Left lung (tissue), 10 donors: ENCODE results near the gene SRSF6. TPM values are rescaled to one million over a fixed set of nuclear protein-coding genes. Genes with fewer than 3 reads are reported as not detected.

ENCODE experiments used
- ATAC-seq: fragments of 200-7000 bp; cut with Tn5 transposase; one replicate; pipeline ENCODE4 v1.9.1; 2020; ENCODE audit warnings: moderate library complexity
- DNase-seq, 4 donors: peaks; one replicate each; pipeline ENCODE4 v3.0.0-alpha.2; 2013 to 2020
- H3K27ac ChIP-seq, 2 donors: fragments of 200-600 bp; sonication (generic) in 1 of 2; one replicate each; pipeline versions ENCODE4 v1.5.0 to v1.8.0; 2020 to 2021
- H3K27me3 ChIP-seq, 2 donors: fragments of 200-600 bp; sonication (generic) in 1 of 2; one replicate each; pipeline versions ENCODE4 v1.5.0 to v1.8.0; 2020 to 2021
- H3K36me3 ChIP-seq, 2 donors: fragments of 200-600 bp; sonication (generic) in 1 of 2; one replicate each; pipeline versions ENCODE4 v1.5.0 to v1.8.0; 2020 to 2021
- H3K4me1 ChIP-seq, 2 donors: fragments of 200-600 bp; one replicate each; pipeline ENCODE4 v1.8.0; 2021
- H3K4me3 ChIP-seq, 2 donors: fragments of 200-600 bp; sonication (generic) in 1 of 2; one replicate each; pipeline versions ENCODE4 v1.5.0 to v1.8.0; 2020 to 2021; ENCODE audit warnings: mild to moderate bottlenecking in 1 of 2
- H3K9me3 ChIP-seq, 2 donors: fragments of 200-600 bp; sonication (generic) in 1 of 2; one replicate each; pipeline versions ENCODE4 v1.5.0 to v1.8.0; 2020 to 2021
- intact Hi-C, 2 donors: fragments of 100-400 bp; cut with DNase I; formaldehyde crosslinking; loops; one replicate each; pipeline versions ENCODE4 v1.11.2 to v1.14.2; 2022
- polyA plus RNA-seq, 6 donors: library from polyadenylated mRNA; unstranded; fragments of 120-200 nt; gene quantifications; one replicate each; pipeline ENCODE4 v1.2.1, GENCODE V29; 2013; ENCODE audit not compliant: insufficient read length in 6 of 6
- total RNA-seq, 2 donors: library from RNA; stranded (reverse); fragmentation: NEBNext Ultra II Directional; extraction: Animal tissue kit (Norgen Biotek cat#: 25700); gene quantifications; one replicate each; pipeline ENCODE4 v1.2.1, GENCODE V29; 2021
- TF ChIP-seq, protein P1 (sequence below), 2 donors: fragments of 200-600 bp; sonication (generic) in 1 of 2; IDR thresholded peaks; one replicate each; pipeline versions ENCODE4 v1.5.0 to v1.8.0; 2021; ENCODE audit warnings: antibody characterized with exemption in 2 of 2
- donor health status: DM: no; HTN: yes; CAD: no.
- donor health status: DM: no; HTN: no; CAD: no.

The SRSF6 gene
- total and polyA plus RNA-seq, 8 donors, result 134 to 424 (median 388) TPM

DNA sequence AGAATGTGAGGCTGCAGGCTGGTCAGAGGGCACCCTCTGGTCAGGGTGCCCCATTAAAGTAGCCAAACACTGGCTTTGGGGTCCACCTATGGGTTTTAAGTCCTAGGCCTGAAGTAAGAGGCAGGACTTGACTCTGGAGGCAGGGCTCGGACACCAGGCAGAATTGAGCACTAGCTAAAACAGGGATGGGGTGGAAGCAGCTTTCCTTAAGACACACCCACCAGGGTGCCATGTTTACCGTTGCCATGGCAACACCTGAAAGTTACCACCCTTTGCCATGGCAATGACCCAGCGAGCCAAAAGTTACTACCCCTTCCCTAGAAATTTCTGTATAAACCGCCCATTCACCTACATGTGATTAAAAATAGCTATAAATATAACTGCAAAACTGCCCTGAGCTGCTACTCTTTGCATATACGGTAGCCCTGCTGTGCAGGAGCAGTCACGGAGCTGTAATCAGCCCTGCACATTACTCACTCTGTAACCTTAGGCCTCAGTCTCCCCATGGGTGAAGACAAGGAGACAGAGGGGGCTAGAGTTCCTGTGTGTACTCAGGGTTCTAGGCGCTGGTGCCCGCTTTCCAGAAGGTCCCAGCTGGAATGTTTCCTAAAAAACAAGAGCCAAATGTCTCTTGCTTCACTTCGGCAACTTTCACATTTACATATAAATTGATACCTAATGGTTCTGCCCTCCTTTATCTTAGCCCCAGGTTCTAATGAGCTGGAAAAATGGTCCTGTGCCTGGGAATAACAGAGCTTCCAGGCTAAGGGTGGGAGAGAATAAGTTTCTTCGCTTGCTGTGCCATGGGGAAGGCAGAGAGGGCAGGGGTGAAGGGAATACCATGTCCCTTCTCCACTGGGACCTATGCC is 27.2 kb upstream of the SRSF6 start:
- H3K36me3 ChIP-seq, result no peaks in the 10 kb centered on the region
- no peaks in the 10 kb centered on the region for H3K4me1 ChIP-seq
- H3K27me3 ChIP-seq, result peaks cover 0 to 12% of the 10 kb centered on the region in 2 donors
- DNase-seq, result no peak
- no peak overlapping the region for H3K4me3 ChIP-seq
- TF ChIP-seq, protein P1, sequence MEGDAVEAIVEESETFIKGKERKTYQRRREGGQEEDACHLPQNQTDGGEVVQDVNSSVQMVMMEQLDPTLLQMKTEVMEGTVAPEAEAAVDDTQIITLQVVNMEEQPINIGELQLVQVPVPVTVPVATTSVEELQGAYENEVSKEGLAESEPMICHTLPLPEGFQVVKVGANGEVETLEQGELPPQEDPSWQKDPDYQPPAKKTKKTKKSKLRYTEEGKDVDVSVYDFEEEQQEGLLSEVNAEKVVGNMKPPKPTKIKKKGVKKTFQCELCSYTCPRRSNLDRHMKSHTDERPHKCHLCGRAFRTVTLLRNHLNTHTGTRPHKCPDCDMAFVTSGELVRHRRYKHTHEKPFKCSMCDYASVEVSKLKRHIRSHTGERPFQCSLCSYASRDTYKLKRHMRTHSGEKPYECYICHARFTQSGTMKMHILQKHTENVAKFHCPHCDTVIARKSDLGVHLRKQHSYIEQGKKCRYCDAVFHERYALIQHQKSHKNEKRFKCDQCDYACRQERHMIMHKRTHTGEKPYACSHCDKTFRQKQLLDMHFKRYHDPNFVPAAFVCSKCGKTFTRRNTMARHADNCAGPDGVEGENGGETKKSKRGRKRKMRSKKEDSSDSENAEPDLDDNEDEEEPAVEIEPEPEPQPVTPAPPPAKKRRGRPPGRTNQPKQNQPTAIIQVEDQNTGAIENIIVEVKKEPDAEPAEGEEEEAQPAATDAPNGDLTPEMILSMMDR (IDR thresholded peaks at IDR 0.05), result no peak
- no peak overlapping the region for H3K27ac ChIP-seq
- ATAC-seq, result no peak
- H3K9me3 ChIP-seq, result no peaks in the 10 kb centered on the region
- intact Hi-C loops, result no loop called here

DNA sequence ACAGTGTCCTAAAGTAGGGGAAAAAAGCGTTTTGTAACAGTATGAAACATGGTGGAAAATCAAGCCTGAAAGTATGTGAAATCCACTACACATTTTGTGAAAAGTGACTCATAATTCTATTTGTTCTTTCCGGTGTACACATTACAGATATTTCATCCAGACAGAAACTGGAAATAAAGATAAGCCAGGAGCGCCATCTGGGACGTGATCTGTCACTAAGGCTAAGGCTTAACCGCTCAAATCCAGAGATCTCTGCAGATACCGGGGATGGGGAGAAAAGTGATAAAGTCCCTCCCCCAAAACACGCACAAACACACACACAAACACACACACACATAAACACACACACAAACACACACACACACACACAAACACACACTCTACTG is 26.6 kb upstream of the SRSF6 start:
- intact Hi-C loops, result no loop called here
- Histone ChIP-seq H3K27me3 (peaks cover 0 to 19% of the 10 kb centered on the region in 2 donors), H3K4me3 (no peak overlapping the region), H3K4me1 (no peaks in the 10 kb centered on the region), H3K36me3 (no peaks in the 10 kb centered on the region), H3K27ac (no peak overlapping the region), H3K9me3 (no peaks in the 10 kb centered on the region)
- TF ChIP-seq, protein P1 (IDR thresholded peaks at IDR 0.05), result no peak
- no peak for DNase-seq
- no peak for ATAC-seq

DNA sequence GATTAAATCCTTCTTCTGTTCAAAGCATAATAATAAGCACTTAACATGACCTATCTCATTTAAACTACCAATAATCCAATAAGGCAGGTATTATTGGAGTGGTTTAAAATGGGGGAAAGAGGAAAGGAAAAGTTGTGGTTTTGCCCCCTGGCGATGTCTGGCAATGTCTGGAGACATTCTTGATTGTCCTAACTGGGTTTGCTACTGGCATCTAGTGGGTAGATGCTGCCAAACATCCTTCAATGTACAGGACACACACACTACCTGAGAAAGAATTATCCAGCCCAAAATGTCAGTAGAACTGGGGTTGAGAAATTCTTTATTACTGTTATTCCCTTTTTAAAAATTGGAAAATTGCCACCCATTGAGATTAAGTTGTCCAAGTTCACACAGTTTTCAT is 25.2 kb upstream of the SRSF6 start:
- TF ChIP-seq, protein P1 (IDR thresholded peaks at IDR 0.05), result no peak

DNA sequence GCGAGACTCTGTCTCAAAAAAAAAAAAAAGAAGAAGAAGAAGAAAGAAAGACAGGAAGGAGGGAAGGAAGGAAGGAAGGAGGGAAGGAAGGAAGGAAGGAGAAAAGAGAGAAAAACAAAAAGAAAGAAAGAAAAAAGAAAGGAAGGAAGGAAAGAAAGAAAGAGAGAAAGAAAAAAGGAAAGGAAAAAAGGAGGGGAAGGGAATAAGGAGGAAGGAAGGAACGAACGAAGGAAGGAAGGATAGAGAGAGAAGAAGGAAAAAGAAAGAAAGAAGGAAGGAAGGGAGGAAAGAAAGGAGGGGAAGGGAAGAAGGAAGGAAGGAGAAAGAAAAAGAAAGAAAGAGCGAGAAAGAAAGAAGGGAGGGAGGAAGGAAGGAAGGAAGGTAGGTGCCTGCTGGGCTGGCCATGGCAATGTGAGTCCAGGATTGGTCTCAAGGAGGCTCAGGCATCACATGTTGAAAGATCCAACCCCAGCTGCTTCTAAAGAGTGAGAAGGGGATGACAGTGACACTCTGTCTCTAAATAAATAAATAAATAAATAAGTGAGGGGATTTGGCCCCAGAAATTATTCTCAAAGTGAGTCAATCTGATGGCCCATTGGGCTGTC is 24.3 kb upstream of the SRSF6 start:
- H3K4me1 ChIP-seq, result no peaks in the 10 kb centered on the region
- intact Hi-C loops, result no loop called here
- no peak for ATAC-seq
- H3K27me3 ChIP-seq, result peaks cover 0 to 28% of the 10 kb centered on the region in 2 donors
- TF ChIP-seq, protein P1 (IDR thresholded peaks at IDR 0.05), result no peak
- no peaks in the 10 kb centered on the region for H3K36me3 ChIP-seq
- no peak for DNase-seq
- no peaks in the 10 kb centered on the region for H3K9me3 ChIP-seq
- no peak overlapping the region for H3K27ac ChIP-seq
- H3K4me3 ChIP-seq, result no peak overlapping the region

More for the DNA sequence above, 25.2 kb upstream of the SRSF6 start:
- Histone ChIP-seq H3K4me1 (no peaks in the 10 kb centered on the region), H3K9me3 (no peaks in the 10 kb centered on the region), H3K27me3 (peaks cover 0 to 28% of the 10 kb centered on the region in 2 donors), H3K4me3 (no peak overlapping the region), H3K36me3 (no peaks in the 10 kb centered on the region), H3K27ac (no peak overlapping the region)
- no peak for ATAC-seq
- no peak for DNase-seq
- intact Hi-C loops, result no loop called here

DNA sequence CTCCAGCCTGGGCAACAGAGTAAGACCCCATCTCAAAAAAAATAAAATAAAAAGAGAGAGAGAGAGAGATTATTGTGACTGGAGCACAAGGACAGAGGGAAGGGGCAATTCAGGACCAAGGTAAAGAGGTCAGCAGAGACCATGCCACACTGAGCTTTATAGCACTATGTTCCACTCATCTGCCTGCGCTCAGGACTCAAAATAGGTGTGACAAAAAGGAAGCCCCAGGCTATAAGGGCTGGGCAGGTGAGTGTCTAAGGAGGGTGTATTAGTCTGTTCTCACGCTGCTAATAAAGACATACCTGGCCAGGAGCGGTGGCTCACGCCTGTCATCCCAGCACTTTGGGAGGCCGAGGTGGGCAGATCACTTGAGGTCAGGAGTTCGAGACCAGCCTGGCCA is 23.1 kb upstream of the SRSF6 start:
- no peak overlapping the region for H3K4me3 ChIP-seq
- no peak overlapping the region for H3K27ac ChIP-seq
- H3K36me3 ChIP-seq, result no peaks in the 10 kb centered on the region
- intact Hi-C loops, result no loop called here
- no peak for ATAC-seq
- no peaks in the 10 kb centered on the region for H3K4me1 ChIP-seq
- no peaks in the 10 kb centered on the region for H3K9me3 ChIP-seq
- TF ChIP-seq, protein P1 (IDR thresholded peaks at IDR 0.05), result no peak
- H3K27me3 ChIP-seq, result peaks cover 0 to 28% of the 10 kb centered on the region in 2 donors
- no peak for DNase-seq
